ENCODE measurements around the gene SUN1. TPM values are rescaled to one million over a fixed set of nuclear protein-coding genes. Genes with fewer than 3 reads are reported as not detected.

SUN1 gene
- total and polyA plus RNA-seq, 10 of the 15 experiments (the other 5 are each of a cell fraction or from before 2014, with no cell fraction given): 27.8 to 107 (median 65.8) TPM

GRCh38 chr7:844043-844442 lies 11.8 kb downstream of the SUN1 start:
- ChIA-PET RAD21 (ENCODE audit: unreplicated experiment) (no interaction called here), SMC1A (ENCODE audit: uncharacterized antibody, unreplicated experiment) (interaction anchor here (2.0 kb wide), 1 partner anchor 29 kb away, joined by 7 read pairs; no protein-coding TSS in a partner anchor), POLR2A (no interaction called here), CTCF (no interaction called here)
- ATAC-seq (no peak), FAIRE-seq (no peak), DNase-seq (ENCODE audit: low read depth, low spot score) (no peak)
- no peaks in the 10 kb centered on the region for H3K27me3 ChIP-seq (replicated peaks in 1 of 2; ENCODE audit: control insufficient read depth in 2 of 2, insufficient read depth in 2 of 2, low read length in 1 of 2)
- H3K79me2 ChIP-seq (ENCODE audit: control insufficient read depth, insufficient read depth, low read length): no peaks in the 10 kb centered on the region
- no peaks in the 10 kb centered on the region for H4K20me1 ChIP-seq (ENCODE audit: control insufficient read depth, insufficient read depth)
- no peak overlapping the region for H3K27ac ChIP-seq (ENCODE audit: control insufficient read depth, insufficient read depth)
- H3K4me2 ChIP-seq (ENCODE audit: control insufficient read depth, insufficient read depth): no peak overlapping the region
- intact Hi-C loops (cut with micrococcal nuclease; ENCODE audit: unreplicated experiment): no loop called here
- WGBS (ENCODE audit: insufficient coverage, insufficient replicate concordance, low lambda C conversion rate, missing lambda C conversion rate): 84% methylated on average over 14 of the region's 14 CpGs
- H3K36me3 ChIP-seq (ENCODE audit: control insufficient read depth in 2 of 2, insufficient read depth in 2 of 2, low read length in 1 of 2): peaks cover 16 to 21% of the 10 kb centered on the region in 2 experiments
- TF ChIP-seq KLF5 (IDR thresholded peaks at IDR 0.05; ENCODE audit: partially characterized antibody) (no peak), PRDM15 (CRISPR knock-in tag; IDR thresholded peaks at IDR 0.05) (no peak), CEBPZ (IDR thresholded peaks at IDR 0.05; ENCODE audit: low read depth, low read length) (no peak), MTA2 (IDR thresholded peaks at IDR 0.05; ENCODE audit: low read depth) (no peak)
- in situ Hi-C loops (cut with MboI): no loop called here
- no peak overlapping the region for H3K9ac ChIP-seq (ENCODE audit: control insufficient read depth, insufficient read depth, low read length)
- BruUV-seq (replicated peaks): no TSS peak
- H3K9me3 ChIP-seq (replicated peaks; ENCODE audit: control insufficient read depth, insufficient read depth, low read length): no peaks in the 10 kb centered on the region; the same call in 2 of the 3 replicates
- no peak overlapping the region for H3K4me3 ChIP-seq
- no peak overlapping the region for H2AFZ ChIP-seq (ENCODE audit: control insufficient read depth, low read depth, low read length)
- no peaks in the 10 kb centered on the region for H3K4me1 ChIP-seq (ENCODE audit: control insufficient read depth, insufficient read depth, low read length)
